Measurements from ENCODE around the gene TP73.

GRCh38 chr1:3738943-3739342 is 86.6 kb downstream of the TP73 start:
- no peak for TF ChIP-seq CTCF (IDR thresholded peaks at IDR 0.05)
- no peak for TF ChIP-seq POLR2A (IDR thresholded peaks at IDR 0.05)

All from heart left ventricle (tissue), 13 donors.